ENCODE measurements around the gene ZC3H14.

ZC3H14 gene

GRCh38 chr14:88630565-88630964 is 67.7 kb downstream of the ZC3H14 start:
- H3K27ac ChIP-seq (ENCODE audit: low read length): no peak overlapping the region
- no peaks in the 10 kb centered on the region for H3K27me3 ChIP-seq (ENCODE audit: control insufficient read depth in 1 of 2, insufficient read depth in 2 of 2, low read length in 2 of 2)
- no peaks in the 10 kb centered on the region for H3K4me1 ChIP-seq (ENCODE audit: control insufficient read depth, insufficient read depth, low read length)
- no peak overlapping the region for H3K4me3 ChIP-seq (ENCODE audit: low read length in 2 of 2)
- no peaks in the 10 kb centered on the region for H3K9me3 ChIP-seq (ENCODE audit: control insufficient read depth in 2 of 2, low read length in 2 of 2)
- no peak overlapping the region for H3K9ac ChIP-seq (ENCODE audit: low read length in 2 of 2)
- H3K36me3 ChIP-seq (ENCODE audit: control insufficient read depth in 2 of 2, insufficient read depth in 2 of 2, low read length in 2 of 2): no peaks in the 10 kb centered on the region

GRCh38 chr14:88631091-88631490 is 68.3 kb downstream of the ZC3H14 start:
- H3K9ac ChIP-seq (ENCODE audit: low read length in 2 of 2): no peak overlapping the region
- no peaks in the 10 kb centered on the region for H3K27me3 ChIP-seq (ENCODE audit: control insufficient read depth in 1 of 2, insufficient read depth in 2 of 2, low read length in 2 of 2)
- no peaks in the 10 kb centered on the region for H3K4me1 ChIP-seq (ENCODE audit: control insufficient read depth, insufficient read depth, low read length)
- no peak overlapping the region for H3K4me3 ChIP-seq (ENCODE audit: low read length in 2 of 2)
- H3K36me3 ChIP-seq (ENCODE audit: control insufficient read depth in 2 of 2, insufficient read depth in 2 of 2, low read length in 2 of 2): no peaks in the 10 kb centered on the region
- H3K9me3 ChIP-seq (ENCODE audit: control insufficient read depth in 2 of 2, low read length in 2 of 2): no peaks in the 10 kb centered on the region
- no peak overlapping the region for H3K27ac ChIP-seq (ENCODE audit: low read length)

GRCh38 chr14:88632512-88632911 is 69.7 kb downstream of the ZC3H14 start:
- Histone ChIP-seq H3K9me3 (ENCODE audit: control insufficient read depth in 2 of 2, low read length in 2 of 2) (no peaks in the 10 kb centered on the region), H3K36me3 (ENCODE audit: control insufficient read depth in 2 of 2, insufficient read depth in 2 of 2, low read length in 2 of 2) (no peaks in the 10 kb centered on the region), H3K9ac (ENCODE audit: low read length in 2 of 2) (no peak overlapping the region), H3K27me3 (ENCODE audit: control insufficient read depth in 1 of 2, insufficient read depth in 2 of 2, low read length in 2 of 2) (no peaks in the 10 kb centered on the region), H3K27ac (ENCODE audit: low read length) (no peak overlapping the region), H3K4me1 (ENCODE audit: control insufficient read depth, insufficient read depth, low read length) (no peaks in the 10 kb centered on the region), H3K4me3 (ENCODE audit: low read length in 2 of 2) (no peak overlapping the region)

GRCh38 chr14:88639221-88639620 is 76.4 kb downstream of the ZC3H14 start:
- H3K27ac ChIP-seq (ENCODE audit: low read length): no peak overlapping the region

GRCh38 chr14:88660056-88660455 is 97.2 kb downstream of the ZC3H14 start:
- H3K9me3 ChIP-seq (ENCODE audit: control insufficient read depth in 2 of 2, low read length in 2 of 2): no peaks in the 10 kb centered on the region

More at GRCh38 chr14:88639221-88639620, 76.4 kb downstream of the ZC3H14 start:
- Histone ChIP-seq H3K36me3 (ENCODE audit: control insufficient read depth in 2 of 2, insufficient read depth in 2 of 2, low read length in 2 of 2) (no peaks in the 10 kb centered on the region), H3K9ac (ENCODE audit: low read length in 2 of 2) (no peak overlapping the region), H3K27me3 (ENCODE audit: control insufficient read depth in 1 of 2, insufficient read depth in 2 of 2, low read length in 2 of 2) (no peaks in the 10 kb centered on the region), H3K9me3 (ENCODE audit: control insufficient read depth in 2 of 2, low read length in 2 of 2) (no peaks in the 10 kb centered on the region), H3K4me1 (ENCODE audit: control insufficient read depth, insufficient read depth, low read length) (no peaks in the 10 kb centered on the region), H3K4me3 (ENCODE audit: low read length in 2 of 2) (no peak overlapping the region)

GRCh38 chr14:88667555-88668273 is 104.9 kb downstream of the ZC3H14 start:
- Histone ChIP-seq H3K27ac (ENCODE audit: low read length) (no peak overlapping the region), H3K4me3 (ENCODE audit: low read length in 2 of 2) (no peak overlapping the region), H3K27me3 (ENCODE audit: control insufficient read depth in 1 of 2, insufficient read depth in 2 of 2, low read length in 2 of 2) (no peaks in the 10 kb centered on the region), H3K36me3 (ENCODE audit: control insufficient read depth in 2 of 2, insufficient read depth in 2 of 2, low read length in 2 of 2) (no peaks in the 10 kb centered on the region), H3K9ac (ENCODE audit: low read length in 2 of 2) (peak overlapping the region in 1 of 2 donors; percentile 3), H3K4me1 (ENCODE audit: control insufficient read depth, insufficient read depth, low read length) (no peaks in the 10 kb centered on the region), H3K9me3 (ENCODE audit: control insufficient read depth in 2 of 2, low read length in 2 of 2) (no peaks in the 10 kb centered on the region)

More at GRCh38 chr14:88660056-88660455, 97.2 kb downstream of the ZC3H14 start:
- no peaks in the 10 kb centered on the region for H3K27me3 ChIP-seq (ENCODE audit: control insufficient read depth in 1 of 2, insufficient read depth in 2 of 2, low read length in 2 of 2)
- H3K27ac ChIP-seq (ENCODE audit: low read length): no peak overlapping the region
- H3K4me1 ChIP-seq (ENCODE audit: control insufficient read depth, insufficient read depth, low read length): no peaks in the 10 kb centered on the region
- peaks cover 0 to 2% of the 10 kb centered on the region in 2 donors for H3K36me3 ChIP-seq (ENCODE audit: control insufficient read depth in 2 of 2, insufficient read depth in 2 of 2, low read length in 2 of 2)
- H3K9ac ChIP-seq (ENCODE audit: low read length in 2 of 2): no peak overlapping the region
- H3K4me3 ChIP-seq (ENCODE audit: low read length in 2 of 2): no peak overlapping the region

GRCh38 chr14:88668448-88669116 is 105.7 kb downstream of the ZC3H14 start:
- H3K36me3 ChIP-seq (ENCODE audit: control insufficient read depth in 2 of 2, insufficient read depth in 2 of 2, low read length in 2 of 2): no peaks in the 10 kb centered on the region
- H3K9me3 ChIP-seq (ENCODE audit: control insufficient read depth in 2 of 2, low read length in 2 of 2): no peaks in the 10 kb centered on the region
- no peaks in the 10 kb centered on the region for H3K27me3 ChIP-seq (ENCODE audit: control insufficient read depth in 1 of 2, insufficient read depth in 2 of 2, low read length in 2 of 2)
- H3K27ac ChIP-seq (ENCODE audit: low read length): no peak overlapping the region
- H3K9ac ChIP-seq (ENCODE audit: low read length in 2 of 2): no peak overlapping the region
- no peak overlapping the region for H3K4me3 ChIP-seq (ENCODE audit: low read length in 2 of 2)
- H3K4me1 ChIP-seq (ENCODE audit: control insufficient read depth, insufficient read depth, low read length): no peaks in the 10 kb centered on the region

GRCh38 chr14:88669346-88669745 is 106.5 kb downstream of the ZC3H14 start:
- Histone ChIP-seq H3K27me3 (ENCODE audit: control insufficient read depth in 1 of 2, insufficient read depth in 2 of 2, low read length in 2 of 2) (no peaks in the 10 kb centered on the region), H3K4me1 (ENCODE audit: control insufficient read depth, insufficient read depth, low read length) (no peaks in the 10 kb centered on the region), H3K9ac (ENCODE audit: low read length in 2 of 2) (no peak overlapping the region), H3K27ac (ENCODE audit: low read length) (no peak overlapping the region), H3K36me3 (ENCODE audit: control insufficient read depth in 2 of 2, insufficient read depth in 2 of 2, low read length in 2 of 2) (no peaks in the 10 kb centered on the region), H3K9me3 (ENCODE audit: control insufficient read depth in 2 of 2, low read length in 2 of 2) (no peaks in the 10 kb centered on the region), H3K4me3 (ENCODE audit: low read length in 2 of 2) (no peak overlapping the region)
